HEK293 (cell line): Measurements from ENCODE around the gene FOXRED2.
A peak's percentile ranks its signal among the peaks of the same experiment; 100 is the strongest.

Experiments used
- CTCF ChIA-PET: fragments of 350-600 bp; formaldehyde crosslinking; extraction: SDS; loops from one replicate; lab custom pipeline; 2021; ENCODE audit warnings: antibody characterized with exemption; lab: Yijun Ruan, JAX
- POLR2A ChIA-PET: fragments of 300-600 bp; formaldehyde crosslinking; extraction: SDS; loops from one replicate; lab custom pipeline; 2020; ENCODE audit warnings: antibody characterized with exemption, inconsistent platforms; lab: Yijun Ruan, JAX
- H3K27ac ChIP-seq: fragments of 200-500 bp; sonication (Bioruptor generic); 2 replicates; pipeline ENCODE4 v1.5.1; 2014; ENCODE audit warnings: low read depth, low read length, control low read depth, inconsistent platforms; ENCODE audit errors: extremely low read depth
- H3K36me3 ChIP-seq, 2 experiments: fragments of 200-500 bp in 1 of 2; sonication (Bioruptor generic) in 1 of 2; 1 replicate in 1 of 2; 2 replicates in 1 of 2; pipeline ENCODE4 v1.5.1; 2014 to 2017; ENCODE audit warnings: inconsistent platforms in 2 of 2, low read length in 2 of 2; ENCODE audit not compliant: control insufficient read depth in 2 of 2, insufficient read depth in 1 of 2
- H3K4me1 ChIP-seq: fragments of 200-500 bp; sonication (Bioruptor generic); 2 replicates; pipeline ENCODE4 v1.5.1; 2014; ENCODE audit warnings: mild to moderate bottlenecking, low read length, inconsistent platforms; ENCODE audit not compliant: control insufficient read depth, insufficient read depth
- H3K4me3 ChIP-seq: 2 replicates; pipeline ENCODE4 v1.5.1; 2011; ENCODE audit warnings: low read depth, mild to moderate bottlenecking, control low read depth, low read length, moderate library complexity
- H3K9me3 ChIP-seq: fragments of 200-500 bp; sonication (Bioruptor generic); 2 replicates; pipeline ENCODE4 v1.5.1; 2014; ENCODE audit warnings: low read depth, low read length, inconsistent platforms; ENCODE audit not compliant: control insufficient read depth, insufficient read depth
- GLIS1 ChIP-seq: fragments of 450-650 bp; formaldehyde crosslinking; IDR thresholded peaks from 2 replicates; pipeline ENCODE4 v1.5.1; 2016; ENCODE audit warnings: missing biosample characterization, missing genetic modification characterization
- KLF9 ChIP-seq: fragments of 450-650 bp; formaldehyde crosslinking; IDR thresholded peaks from 2 replicates; pipeline ENCODE4 v1.5.1; 2016; ENCODE audit warnings: missing biosample characterization, missing genetic modification characterization, low read depth
- OSR2 ChIP-seq: fragments of 450-650 bp; formaldehyde crosslinking; IDR thresholded peaks from 2 replicates; pipeline ENCODE4 v1.5.1; 2016; ENCODE audit warnings: missing biosample characterization, missing genetic modification characterization
- SP3 ChIP-seq: fragments of 450-650 bp; formaldehyde crosslinking; IDR thresholded peaks from 2 replicates; pipeline ENCODE4 v1.5.1; 2016; ENCODE audit warnings: missing biosample characterization, missing genetic modification characterization
- ZBTB1 ChIP-seq: fragments of 450-650 bp; formaldehyde crosslinking; IDR thresholded peaks from 2 replicates; pipeline ENCODE4 v1.5.1; 2016; ENCODE audit warnings: missing biosample characterization, missing genetic modification characterization
- ZBTB6 ChIP-seq: fragments of 450-650 bp; formaldehyde crosslinking; IDR thresholded peaks from 2 replicates; pipeline ENCODE4 v1.5.1; 2017; ENCODE audit warnings: missing biosample characterization, missing genetic modification characterization
- ZNF10 ChIP-seq: fragments of 450-650 bp; formaldehyde crosslinking; IDR thresholded peaks from 2 replicates; pipeline ENCODE4 v1.5.1; 2017; ENCODE audit warnings: missing biosample characterization, missing genetic modification characterization
- ZNF292 ChIP-seq: fragments of 450-650 bp; formaldehyde crosslinking; IDR thresholded peaks from 2 replicates; pipeline ENCODE4 v1.5.1; 2016; ENCODE audit warnings: low read depth, missing biosample characterization, missing genetic modification characterization, borderline replicate concordance
- ZNF311 ChIP-seq: fragments of 450-650 bp; formaldehyde crosslinking; IDR thresholded peaks from 2 replicates; pipeline ENCODE4 v1.5.1; 2017; ENCODE audit warnings: missing biosample characterization, missing genetic modification characterization, borderline replicate concordance
- ZNF350 ChIP-seq: fragments of 450-650 bp; formaldehyde crosslinking; IDR thresholded peaks from 2 replicates; pipeline ENCODE4 v1.5.0; 2017; ENCODE audit warnings: missing biosample characterization, mild to moderate bottlenecking, missing genetic modification characterization
- ZNF366 ChIP-seq: fragments of 450-650 bp; formaldehyde crosslinking; conservative IDR thresholded peaks from 2 replicates; pipeline ENCODE4 v1.5.1; 2016; ENCODE audit warnings: missing biosample characterization, missing genetic modification characterization
- ZNF518A ChIP-seq: fragments of 450-650 bp; formaldehyde crosslinking; conservative IDR thresholded peaks from 2 replicates; pipeline ENCODE4 v1.5.1; 2016; ENCODE audit warnings: low read depth, missing biosample characterization, missing genetic modification characterization
- ZNF544 ChIP-seq: fragments of 450-650 bp; formaldehyde crosslinking; IDR thresholded peaks from 2 replicates; pipeline ENCODE4 v1.5.0; 2017; ENCODE audit warnings: missing biosample characterization, missing genetic modification characterization
- ZNF600 ChIP-seq: fragments of 450-650 bp; formaldehyde crosslinking; IDR thresholded peaks from 2 replicates; pipeline ENCODE4 v1.5.1; 2016; ENCODE audit warnings: missing biosample characterization, missing genetic modification characterization
- ZNF624 ChIP-seq: fragments of 450-650 bp; formaldehyde crosslinking; IDR thresholded peaks from 2 replicates; pipeline ENCODE4 v1.5.1; 2017; ENCODE audit warnings: missing biosample characterization, missing genetic modification characterization
- ZNF747 ChIP-seq: fragments of 450-650 bp; formaldehyde crosslinking; IDR thresholded peaks from 2 replicates; pipeline ENCODE4 v1.5.1; 2016; ENCODE audit warnings: missing biosample characterization, missing genetic modification characterization
- TF ChIP-seq, protein P1 (sequence below): fragments of 450-650 bp; formaldehyde crosslinking; IDR thresholded peaks from 2 replicates; pipeline ENCODE4 v1.5.1; 2016; ENCODE audit warnings: missing biosample characterization, missing genetic modification characterization
- TF ChIP-seq, protein P2 (sequence below): fragments of 450-650 bp; formaldehyde crosslinking; IDR thresholded peaks from 2 replicates; pipeline ENCODE4 v1.5.1; 2016; ENCODE audit warnings: missing biosample characterization, missing genetic modification characterization, low read depth
- TF ChIP-seq, protein P3 (sequence below): fragments of 450-650 bp; formaldehyde crosslinking; IDR thresholded peaks from 2 replicates; pipeline ENCODE4 v1.5.1; 2017; ENCODE audit warnings: missing biosample characterization, missing genetic modification characterization
- TF ChIP-seq, protein P4 (sequence below): fragments of 450-650 bp; formaldehyde crosslinking; IDR thresholded peaks from 2 replicates; pipeline ENCODE4 v1.5.1; 2016; ENCODE audit warnings: missing biosample characterization, missing genetic modification characterization

FOXRED2 gene

GRCh38 chr22:36467042-36467810 lies 39.6 kb downstream of the FOXRED2 start (continued):
- TF ChIP-seq ZNF518A (no peak), ZNF10 (tag by site-specific recombination) (peak; percentile 69), OSR2 (tag by site-specific recombination) (peak; percentile 89), ZNF366 (tag by site-specific recombination) (peak; percentile 82), ZNF292 (no peak), ZNF600 (tag by site-specific recombination) (peak; percentile 31; the same call in 1 of the 2 replicates), GLIS1 (peak; percentile 100), SP3 (tag by site-specific recombination) (no peak)
- TF ChIP-seq, protein P1, sequence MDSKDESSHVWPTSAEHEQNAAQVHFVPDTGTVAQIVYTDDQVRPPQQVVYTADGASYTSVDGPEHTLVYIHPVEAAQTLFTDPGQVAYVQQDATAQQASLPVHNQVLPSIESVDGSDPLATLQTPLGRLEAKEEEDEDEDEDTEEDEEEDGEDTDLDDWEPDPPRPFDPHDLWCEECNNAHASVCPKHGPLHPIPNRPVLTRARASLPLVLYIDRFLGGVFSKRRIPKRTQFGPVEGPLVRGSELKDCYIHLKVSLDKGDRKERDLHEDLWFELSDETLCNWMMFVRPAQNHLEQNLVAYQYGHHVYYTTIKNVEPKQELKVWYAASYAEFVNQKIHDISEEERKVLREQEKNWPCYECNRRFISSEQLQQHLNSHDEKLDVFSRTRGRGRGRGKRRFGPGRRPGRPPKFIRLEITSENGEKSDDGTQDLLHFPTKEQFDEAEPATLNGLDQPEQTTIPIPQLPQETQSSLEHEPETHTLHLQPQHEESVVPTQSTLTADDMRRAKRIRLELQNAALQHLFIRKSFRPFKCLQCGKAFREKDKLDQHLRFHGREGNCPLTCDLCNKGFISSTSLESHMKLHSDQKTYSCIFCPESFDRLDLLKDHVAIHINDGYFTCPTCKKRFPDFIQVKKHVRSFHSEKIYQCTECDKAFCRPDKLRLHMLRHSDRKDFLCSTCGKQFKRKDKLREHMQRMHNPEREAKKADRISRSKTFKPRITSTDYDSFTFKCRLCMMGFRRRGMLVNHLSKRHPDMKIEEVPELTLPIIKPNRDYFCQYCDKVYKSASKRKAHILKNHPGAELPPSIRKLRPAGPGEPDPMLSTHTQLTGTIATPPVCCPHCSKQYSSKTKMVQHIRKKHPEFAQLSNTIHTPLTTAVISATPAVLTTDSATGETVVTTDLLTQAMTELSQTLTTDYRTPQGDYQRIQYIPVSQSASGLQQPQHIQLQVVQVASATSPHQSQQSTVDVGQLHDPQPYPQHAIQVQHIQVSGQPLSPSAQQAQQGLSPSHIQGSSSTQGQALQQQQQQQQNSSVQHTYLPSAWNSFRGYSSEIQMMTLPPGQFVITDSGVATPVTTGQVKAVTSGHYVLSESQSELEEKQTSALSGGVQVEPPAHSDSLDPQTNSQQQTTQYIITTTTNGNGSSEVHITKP (tag by site-specific recombination) = peak; percentile 89

DNA sequence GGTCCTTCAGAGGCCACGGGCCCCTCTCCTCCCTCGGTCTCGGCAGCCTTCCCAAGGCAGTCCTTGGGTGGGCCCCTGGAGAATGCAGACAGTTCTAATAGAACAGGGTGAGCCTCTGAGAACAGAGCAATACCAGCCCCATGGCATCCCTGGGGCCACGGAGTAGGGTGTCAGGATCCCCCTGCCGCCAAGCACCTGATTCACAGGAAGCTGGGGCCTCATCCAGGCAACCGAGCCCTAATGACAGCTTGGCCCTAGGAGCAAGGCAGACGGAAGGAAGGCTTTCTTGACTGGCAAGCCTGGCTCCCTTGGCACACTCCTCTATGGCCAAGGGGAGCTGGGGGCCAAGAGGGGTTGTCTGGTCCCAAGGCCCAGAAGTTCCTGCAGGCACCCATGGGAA lies 40.6 kb downstream of the FOXRED2 start:
- H3K4me3 ChIP-seq = no peak overlapping the region
- ChIA-PET CTCF (interaction anchor here (0.5 to 7.3 kb wide), 6 partner anchors 20 to 510 kb away, joined by 3 to 132 read pairs (median 6); no protein-coding TSS in a partner anchor), POLR2A (interaction anchor here (0.8 to 3.3 kb wide), 13 partner anchors 11 to 139 kb away, joined by 3 to 23 read pairs (median 8); partner anchors contain the start of genes MYH9 and TXN2)
- peaks cover 21% of the 10 kb centered on the region for H3K4me1 ChIP-seq
- no peaks in the 10 kb centered on the region for H3K9me3 ChIP-seq
- H3K36me3 ChIP-seq = peaks cover 3 to 43% of the 10 kb centered on the region in 2 experiments; a peak in 2 of 3 replicates
- TF ChIP-seq ZBTB1 (no peak), ZNF350 (no peak), ZNF624 (tag by site-specific recombination) (no peak), ZNF311 (tag by site-specific recombination) (no peak), ZBTB6 (no peak), KLF9 (no peak), ZNF544 (no peak), ZNF747 (no peak)
- TF ChIP-seq, protein P2, sequence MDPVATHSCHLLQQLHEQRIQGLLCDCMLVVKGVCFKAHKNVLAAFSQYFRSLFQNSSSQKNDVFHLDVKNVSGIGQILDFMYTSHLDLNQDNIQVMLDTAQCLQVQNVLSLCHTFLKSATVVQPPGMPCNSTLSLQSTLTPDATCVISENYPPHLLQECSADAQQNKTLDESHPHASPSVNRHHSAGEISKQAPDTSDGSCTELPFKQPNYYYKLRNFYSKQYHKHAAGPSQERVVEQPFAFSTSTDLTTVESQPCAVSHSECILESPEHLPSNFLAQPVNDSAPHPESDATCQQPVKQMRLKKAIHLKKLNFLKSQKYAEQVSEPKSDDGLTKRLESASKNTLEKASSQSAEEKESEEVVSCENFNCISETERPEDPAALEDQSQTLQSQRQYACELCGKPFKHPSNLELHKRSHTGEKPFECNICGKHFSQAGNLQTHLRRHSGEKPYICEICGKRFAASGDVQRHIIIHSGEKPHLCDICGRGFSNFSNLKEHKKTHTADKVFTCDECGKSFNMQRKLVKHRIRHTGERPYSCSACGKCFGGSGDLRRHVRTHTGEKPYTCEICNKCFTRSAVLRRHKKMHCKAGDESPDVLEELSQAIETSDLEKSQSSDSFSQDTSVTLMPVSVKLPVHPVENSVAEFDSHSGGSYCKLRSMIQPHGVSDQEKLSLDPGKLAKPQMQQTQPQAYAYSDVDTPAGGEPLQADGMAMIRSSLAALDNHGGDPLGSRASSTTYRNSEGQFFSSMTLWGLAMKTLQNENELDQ (tag by site-specific recombination) = no peak
- TF ChIP-seq, protein P3, sequence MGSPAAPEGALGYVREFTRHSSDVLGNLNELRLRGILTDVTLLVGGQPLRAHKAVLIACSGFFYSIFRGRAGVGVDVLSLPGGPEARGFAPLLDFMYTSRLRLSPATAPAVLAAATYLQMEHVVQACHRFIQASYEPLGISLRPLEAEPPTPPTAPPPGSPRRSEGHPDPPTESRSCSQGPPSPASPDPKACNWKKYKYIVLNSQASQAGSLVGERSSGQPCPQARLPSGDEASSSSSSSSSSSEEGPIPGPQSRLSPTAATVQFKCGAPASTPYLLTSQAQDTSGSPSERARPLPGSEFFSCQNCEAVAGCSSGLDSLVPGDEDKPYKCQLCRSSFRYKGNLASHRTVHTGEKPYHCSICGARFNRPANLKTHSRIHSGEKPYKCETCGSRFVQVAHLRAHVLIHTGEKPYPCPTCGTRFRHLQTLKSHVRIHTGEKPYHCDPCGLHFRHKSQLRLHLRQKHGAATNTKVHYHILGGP (tag by site-specific recombination) = no peak
- TF ChIP-seq, protein P4, sequence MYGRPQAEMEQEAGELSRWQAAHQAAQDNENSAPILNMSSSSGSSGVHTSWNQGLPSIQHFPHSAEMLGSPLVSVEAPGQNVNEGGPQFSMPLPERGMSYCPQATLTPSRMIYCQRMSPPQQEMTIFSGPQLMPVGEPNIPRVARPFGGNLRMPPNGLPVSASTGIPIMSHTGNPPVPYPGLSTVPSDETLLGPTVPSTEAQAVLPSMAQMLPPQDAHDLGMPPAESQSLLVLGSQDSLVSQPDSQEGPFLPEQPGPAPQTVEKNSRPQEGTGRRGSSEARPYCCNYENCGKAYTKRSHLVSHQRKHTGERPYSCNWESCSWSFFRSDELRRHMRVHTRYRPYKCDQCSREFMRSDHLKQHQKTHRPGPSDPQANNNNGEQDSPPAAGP = no peak
- peak overlapping the region; percentile 71 for H3K27ac ChIP-seq
